Spleen (tissue), 7 donors: ENCODE data around the gene CEBPG.

ENCODE experiments used
- CTCF ChIP-seq, 11 experiments: fragments of 200-600 bp in 7 of 11; fragments of 450-650 bp in 4 of 11; sonication (generic) in 4 of 11; IDR thresholded peaks in 8 of 11; conservative IDR thresholded peaks in 3 of 11; 1 replicate in 7 of 11; 2 replicates in 4 of 11; pipeline versions ENCODE4 v1.4.0 to v1.8.0; 2016 to 2021; ENCODE audit warnings: antibody characterized with exemption in 11 of 11, inconsistent platforms in 4 of 11, mild to moderate bottlenecking in 1 of 11
- POLR2A ChIP-seq, 3 donors: fragments of 450-650 bp; IDR thresholded peaks; one replicate each; pipeline ENCODE4 v1.5.1; 2017; ENCODE audit warnings: antibody characterized with exemption in 3 of 3, mild to moderate bottlenecking in 1 of 3
- donor health status: DM: no; HTN: no; CAD: no; lungs with moderate emphysema.
- donor health status: DM: no; HTN: no; CAD: no.
- donor health status: DM: no; HTN: no; CAD: no.

DNA sequence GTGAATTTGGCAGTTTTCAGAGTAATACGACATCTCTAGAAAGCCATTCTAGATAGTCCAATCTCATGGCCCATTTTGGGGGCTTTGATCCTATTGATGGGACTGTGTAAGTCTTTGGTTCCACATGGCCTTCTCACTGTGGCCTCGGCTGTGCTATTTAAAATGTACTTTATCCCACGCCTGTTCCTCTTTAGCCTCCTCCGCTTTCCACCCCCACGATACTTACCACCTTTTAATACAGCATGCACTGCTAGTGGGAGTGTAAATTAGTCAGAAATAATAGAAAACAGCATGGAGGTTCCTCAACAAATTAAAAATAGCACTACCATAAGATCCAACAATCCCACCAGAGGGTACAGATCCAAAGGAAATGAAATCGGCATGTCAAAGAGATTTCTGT is 28.3 kb upstream of the CEBPG start:
- no peak for TF ChIP-seq POLR2A (IDR thresholded peaks at IDR 0.05)
- no peak for TF ChIP-seq CTCF (IDR thresholded peaks at IDR 0.05 in 8 of 11, conservative IDR thresholded peaks at IDR 0.05 in 3 of 11)
